Measurements from ENCODE around the gene TTF1.
A peak's percentile ranks its signal among the peaks of the same experiment; 100 is the strongest.

Gene TTF1

DNA sequence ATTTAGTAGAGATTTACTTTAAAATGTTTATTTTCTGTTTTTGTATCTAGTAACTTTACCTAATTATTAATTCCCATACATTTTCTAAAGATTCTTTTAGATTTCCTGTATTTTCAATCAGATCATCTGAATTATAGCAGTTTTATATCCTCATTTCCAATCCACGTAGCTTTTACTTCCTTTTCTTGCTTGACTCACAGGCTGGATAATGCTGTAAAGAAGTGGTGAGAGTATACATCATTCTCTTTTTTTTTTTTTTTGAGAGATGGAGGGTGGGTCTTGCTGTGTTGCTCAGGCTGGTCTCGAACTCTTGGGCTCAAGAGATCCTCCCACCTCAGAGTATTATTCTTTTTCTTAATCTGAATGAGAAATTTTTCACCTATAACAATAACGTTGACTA is 40.7 kb downstream of the TTF1 start:
- no peak for DNase-seq (ENCODE audit: low spot score)

DNA sequence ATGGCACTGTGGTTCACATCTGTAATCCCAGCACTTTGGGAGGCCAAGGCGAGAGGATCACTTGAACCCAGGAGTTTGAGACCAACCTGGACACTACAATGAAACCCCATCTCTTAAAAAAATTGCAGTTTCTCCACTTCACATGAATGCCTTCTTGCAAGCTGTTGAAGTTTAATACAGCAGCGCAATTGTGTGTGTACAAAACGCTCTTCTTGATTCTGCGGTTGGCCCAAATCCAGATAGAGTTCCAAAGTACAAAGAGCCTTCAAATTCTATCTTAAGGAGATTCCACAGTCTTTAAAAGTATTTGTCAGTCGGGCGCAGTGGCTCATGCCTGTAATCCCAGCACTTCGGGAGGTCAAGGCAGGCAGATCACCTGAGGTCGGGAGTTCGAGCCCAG is 42.6 kb downstream of the TTF1 start:
- DNase-seq (ENCODE audit: low spot score): no peak

DNA sequence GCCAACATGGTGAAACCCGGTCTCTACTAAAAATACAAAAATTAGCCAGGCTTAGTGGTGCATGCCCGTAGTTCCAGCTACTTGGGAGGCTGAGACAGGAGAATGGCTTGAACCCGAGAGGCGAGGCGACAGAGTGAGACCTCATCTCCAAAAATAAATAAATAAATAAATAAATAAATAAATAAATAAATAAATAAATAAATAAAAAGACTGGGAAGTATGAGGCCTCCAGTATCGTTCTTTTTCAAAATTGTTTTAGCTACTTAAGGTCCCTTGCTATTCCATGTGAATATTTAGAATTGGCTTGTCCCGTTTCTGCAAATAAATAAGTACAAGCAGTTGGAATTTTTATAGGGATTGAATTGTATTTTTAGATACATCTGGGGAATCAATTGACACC is 48.9 kb downstream of the TTF1 start:
- DNase-seq (ENCODE audit: low spot score): no peak

- no peak for DNase-seq (ENCODE audit: low spot score)
These were observed 50.2 kb downstream of the TTF1 start for GRCh38 chr9:132356324-132356924.

GRCh38 chr9:132354637-132355355 is 51.8 kb downstream of the TTF1 start, which contains the start of gene SETX:
TSS of gene SETX (minus strand) at chr9:132354986. CDS start at chr9:132349428, 5,558 bp downstream.
- DNase-seq (ENCODE audit: low spot score): peak; percentile 97

GRCh38 chr9:132351404-132352045 is 55.1 kb downstream of the TTF1 start:
- no peak for DNase-seq (ENCODE audit: low spot score)

DNA sequence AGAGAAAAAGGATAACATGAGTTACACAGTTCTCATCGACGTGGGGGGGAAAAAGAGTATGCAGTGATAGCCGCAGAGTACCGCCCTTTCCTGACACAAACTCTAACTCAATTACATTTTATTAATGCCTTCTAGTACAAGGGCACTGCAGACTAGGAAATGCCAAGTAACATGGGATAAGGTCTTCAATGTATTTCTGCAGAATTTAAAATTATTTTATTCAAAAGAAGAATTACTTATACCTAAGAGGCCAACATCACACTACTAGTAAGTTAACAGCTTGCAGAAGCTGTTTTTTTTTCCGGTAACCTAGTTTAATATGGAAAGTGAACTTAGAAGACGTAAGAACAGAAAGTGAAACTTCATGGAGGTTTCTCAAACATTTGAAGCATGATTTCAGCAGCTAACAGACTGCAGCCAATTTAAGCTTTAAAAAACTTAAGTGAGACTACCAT is 55.8 kb downstream of the TTF1 start:
- DNase-seq (ENCODE audit: low spot score): peak; percentile 27

GRCh38 chr9:132348676-132349075 is 58.0 kb downstream of the TTF1 start:
- no peak for DNase-seq (ENCODE audit: low spot score)

DNA sequence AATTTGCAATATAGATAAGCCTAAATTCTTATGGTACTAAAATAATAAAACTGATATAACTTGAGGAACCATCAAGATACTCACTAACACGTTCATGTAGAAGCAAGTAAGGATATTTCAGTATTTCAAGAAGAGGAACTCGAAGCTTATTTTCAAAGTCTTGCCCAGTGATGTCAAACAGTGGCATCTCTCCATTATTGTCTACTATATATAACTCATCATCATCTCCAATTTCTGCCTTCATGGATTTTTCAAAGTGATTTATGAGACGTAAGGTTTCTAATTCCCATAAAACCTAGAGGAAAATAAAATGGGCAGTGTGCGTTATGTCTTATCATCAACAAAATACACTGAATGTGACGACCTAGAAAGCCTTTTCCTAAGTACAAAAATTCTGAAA is 60.5 kb downstream of the TTF1 start:
- DNase-seq (ENCODE audit: low spot score): no peak

GRCh38 chr9:132341177-132341840 is 65.3 kb downstream of the TTF1 start:
- no peak for DNase-seq (ENCODE audit: low spot score)

GRCh38 chr9:132334364-132334763 is 72.3 kb downstream of the TTF1 start:
- DNase-seq (ENCODE audit: low spot score): no peak

DNA sequence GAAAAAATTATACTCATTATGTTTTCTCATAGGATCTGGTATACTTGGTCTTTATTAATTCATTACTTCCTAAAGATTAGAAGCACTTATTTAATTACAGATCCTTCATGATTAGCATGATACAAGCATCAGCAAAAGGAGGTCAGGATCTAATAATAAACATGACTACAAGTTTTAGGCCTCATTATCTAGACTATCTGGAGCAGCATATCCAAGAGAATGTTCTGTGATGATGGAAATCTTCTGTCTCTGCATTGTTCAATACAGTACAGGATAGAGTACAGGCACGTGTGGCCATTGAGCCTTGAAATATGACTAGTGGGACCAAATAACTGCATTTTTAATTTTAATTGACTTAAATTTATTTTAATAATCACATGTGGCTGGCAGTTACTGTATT is 73.1 kb downstream of the TTF1 start:
- DNase-seq (ENCODE audit: low spot score): no peak

- DNase-seq (ENCODE audit: low spot score): no peak
These were observed 78.1 kb downstream of the TTF1 start for GRCh38 chr9:132328580-132328979.

GRCh38 chr9:132327537-132327936 is 79.1 kb downstream of the TTF1 start:
- no peak for DNase-seq (ENCODE audit: low spot score)
